HepG2 (cell line): Measurements from ENCODE around the gene AANAT. TPM values are rescaled to one million over a fixed set of nuclear protein-coding genes. Genes with fewer than 3 reads are reported as not detected.

Experiments
- E2F2 ChIP-seq: sonication (generic); formaldehyde crosslinking; IDR thresholded peaks from 2 replicates; pipeline ENCODE4 v1.4.0; 2020; ENCODE audit warnings: missing genetic modification reagents, borderline replicate concordance
- EP300 ChIP-seq, 3 experiments: sonication (generic) in 1 of 3; formaldehyde crosslinking in 1 of 3; IDR thresholded peaks; 2 replicates each; pipeline versions ENCODE4 v1.5.1 to v1.6.1; 2011 to 2020; ENCODE audit warnings: low read depth in 2 of 3, low read length in 2 of 3, borderline replicate concordance in 1 of 3, improper control_type of control experiment in 1 of 3, mild to moderate bottlenecking in 1 of 3, missing genetic modification reagents in 1 of 3, moderate library complexity in 1 of 3
- GABPB1 ChIP-seq: IDR thresholded peaks from 2 replicates; pipeline ENCODE4 v1.6.1; 2016; ENCODE audit warnings: mild to moderate bottlenecking, missing genetic modification reagents, moderate library complexity, missing compliant biosample characterization
- HDAC2 ChIP-seq: sonication (generic); formaldehyde crosslinking; IDR thresholded peaks from 2 replicates; pipeline ENCODE4 v1.4.0; 2020; ENCODE audit warnings: missing genetic modification reagents
- HNF4G ChIP-seq, 2 experiments: sonication (generic) in 1 of 2; formaldehyde crosslinking in 1 of 2; IDR thresholded peaks; 2 replicates each; pipeline versions ENCODE4 v1.4.0 to v1.6.1; 2011 to 2020; ENCODE audit warnings: borderline replicate concordance in 2 of 2, low read depth in 2 of 2, mild to moderate bottlenecking in 2 of 2, low read length in 1 of 2, missing genetic modification reagents in 1 of 2, moderate library complexity in 1 of 2
- MAZ ChIP-seq, 2 experiments: sonication (generic) in 1 of 2; formaldehyde crosslinking in 1 of 2; IDR thresholded peaks; 2 replicates each; pipeline versions ENCODE4 v1.5.0 to v1.6.1; 2012 to 2020; ENCODE audit warnings: low read depth in 2 of 2, mild to moderate bottlenecking in 2 of 2, borderline replicate concordance in 1 of 2, improper control_type of control experiment in 1 of 2, low read length in 1 of 2, missing genetic modification reagents in 1 of 2, moderate library complexity in 1 of 2
- MXI1 ChIP-seq: IDR thresholded peaks from 3 replicates; pipeline ENCODE4 v1.6.1; 2012; ENCODE audit warnings: low read depth, low read length, inconsistent platforms, borderline replicate concordance
- MZF1 ChIP-seq: sonication (generic); formaldehyde crosslinking; IDR thresholded peaks from 2 replicates; pipeline ENCODE4 v1.8.1; 2023; ENCODE audit warnings: mild to moderate bottlenecking, missing genetic modification reagents, borderline replicate concordance
- NFRKB ChIP-seq: fragments of 450-650 bp; IDR thresholded peaks from 2 replicates; pipeline ENCODE4 v1.6.1; 2017
- NKX3-1 ChIP-seq: sonication (generic); formaldehyde crosslinking; IDR thresholded peaks from 2 replicates; pipeline ENCODE4 v1.5.0; 2020; ENCODE audit warnings: missing genetic modification reagents
- PBX2 ChIP-seq: IDR thresholded peaks from 2 replicates; pipeline ENCODE4 v1.6.1; 2016; ENCODE audit warnings: control low read depth
- POLR2AphosphoS2 ChIP-seq: IDR thresholded peaks from 2 replicates; pipeline ENCODE4 v1.6.1; 2011; ENCODE audit warnings: low read depth, low read length, improper control_type of control experiment
- POLR2AphosphoS5 ChIP-seq: IDR thresholded peaks from 2 replicates; pipeline ENCODE4 v1.6.1; 2012; ENCODE audit warnings: low read depth, low read length
- SCMH1 ChIP-seq: sonication (generic); formaldehyde crosslinking; IDR thresholded peaks from 2 replicates; pipeline ENCODE4 v1.9.0; 2021; ENCODE audit warnings: missing genetic modification reagents, mild to moderate bottlenecking, borderline replicate concordance
- SNAPC2 ChIP-seq: sonication (generic); formaldehyde crosslinking; IDR thresholded peaks from 2 replicates; pipeline ENCODE4 v1.8.1; 2022; ENCODE audit warnings: mild to moderate bottlenecking, missing genetic modification reagents
- SRF ChIP-seq: IDR thresholded peaks from 2 replicates; pipeline ENCODE4 v1.6.1; 2011; ENCODE audit warnings: mild to moderate bottlenecking, low read depth, low read length, moderate library complexity
- YY1 ChIP-seq: IDR thresholded peaks from 2 replicates; pipeline ENCODE4 v1.6.1; 2011; ENCODE audit warnings: low read length, low read depth, moderate library complexity, mild to moderate bottlenecking; ENCODE audit not compliant: insufficient read depth, insufficient replicate concordance
- ZBTB14 ChIP-seq: sonication (generic); formaldehyde crosslinking; IDR thresholded peaks from 2 replicates; pipeline ENCODE4 v1.4.0; 2020; ENCODE audit warnings: missing genetic modification reagents
- ZFP36L2 ChIP-seq: sonication (generic); formaldehyde crosslinking; IDR thresholded peaks from 2 replicates; pipeline ENCODE4 v1.4.0; 2020; ENCODE audit warnings: missing genetic modification reagents
- ZNF17 ChIP-seq: sonication (generic); formaldehyde crosslinking; IDR thresholded peaks from 2 replicates; pipeline ENCODE4 v1.5.0; 2020; ENCODE audit warnings: mild to moderate bottlenecking, missing genetic modification reagents
- ZNF207 ChIP-seq: fragments of 450-650 bp; IDR thresholded peaks from 2 replicates; pipeline ENCODE4 v1.6.1; 2016; ENCODE audit warnings: antibody characterized with exemption, borderline replicate concordance
- ZNF468 ChIP-seq: sonication (generic); formaldehyde crosslinking; IDR thresholded peaks from 2 replicates; pipeline ENCODE4 v1.8.0; 2022; ENCODE audit warnings: mild to moderate bottlenecking, moderate library complexity, missing genetic modification reagents
- ZNF550 ChIP-seq: sonication (generic); formaldehyde crosslinking; IDR thresholded peaks from 2 replicates; pipeline ENCODE4 v1.4.0; 2020; ENCODE audit warnings: mild to moderate bottlenecking, missing genetic modification reagents, borderline replicate concordance
- ZNF713 ChIP-seq: sonication (generic); formaldehyde crosslinking; IDR thresholded peaks from 2 replicates; pipeline ENCODE4 v1.4.0; 2020; ENCODE audit warnings: mild to moderate bottlenecking, missing genetic modification reagents
- ZNF816 ChIP-seq: sonication (generic); formaldehyde crosslinking; IDR thresholded peaks from 2 replicates; pipeline ENCODE4 v1.8.0; 2022; ENCODE audit warnings: missing genetic modification reagents, mild to moderate bottlenecking, borderline replicate concordance
- polyA plus RNA-seq, 8 experiments: library from polyadenylated mRNA; depleted of rRNA in 3 of 8; stranded (reverse) in 7 of 8; unstranded in 1 of 8; fragments of >200 nt; fragmentation: Illumina TruSeq in 4 of 8; extraction: Trizol in 4 of 8; gene quantifications; 2 replicates each; pipeline versions ENCODE4 v1.2.1 to v1.2.3, GENCODE V29; 2011 to 2016; ENCODE audit warnings: low read depth in 4 of 8, missing spikeins in 1 of 8, mixed read lengths in 1 of 8; ENCODE audit not compliant: insufficient read depth in 1 of 8
- total RNA-seq, 5 experiments: library from RNA; depleted of rRNA; stranded (reverse); fragments of >200 nt; fragmentation: Illumina TruSeq; extraction: Trizol; gene quantifications; 2 replicates each; pipeline ENCODE4 v1.2.3, GENCODE V29; 2016; ENCODE audit warnings: low read depth in 1 of 5

The AANAT gene
- total and polyA plus RNA-seq, 2 of the 13 experiments (the other 11 are each of a cell fraction or from before 2014, with no cell fraction given) = 0.07 TPM; not detected in 1

- peak; percentile 74; the same call in 1 of the 2 replicates for TF ChIP-seq MAZ (IDR thresholded peaks at IDR 0.05; ENCODE audit: borderline replicate concordance, low read depth, low read length)
- TF ChIP-seq MAZ (CRISPR knock-in tag; IDR thresholded peaks at IDR 0.05; ENCODE audit: low read depth) = peak; percentile 90
- 0 out of 4 replicates have a peak, but pooled peaks of 1 of the 2 experiments have one; percentile 17 for TF ChIP-seq EP300 (IDR thresholded peaks at IDR 0.05; ENCODE audit: low read depth in 2 of 2, low read length in 2 of 2)
- no peak; the same call in 1 of the 2 replicates for TF ChIP-seq EP300 (CRISPR knock-in tag; IDR thresholded peaks at IDR 0.05; ENCODE audit: borderline replicate concordance)
- TF ChIP-seq MZF1 (CRISPR knock-in tag) = no peak
- peak; percentile 13; the same call in 1 of the 2 replicates for TF ChIP-seq HDAC2 (CRISPR knock-in tag)
- 0 out of 2 replicates have a peak, but pooled peaks have one; percentile 0 for TF ChIP-seq ZNF468 (CRISPR knock-in tag)
- TF ChIP-seq YY1 = peak; percentile 59
- TF ChIP-seq HNF4G (IDR thresholded peaks at IDR 0.05; ENCODE audit: borderline replicate concordance, low read depth, low read length) = no peak
- TF ChIP-seq HNF4G (CRISPR knock-in tag; IDR thresholded peaks at IDR 0.05; ENCODE audit: borderline replicate concordance, low read depth) = 0 out of 2 replicates have a peak, but pooled peaks have one; percentile 38
- peak; percentile 92 for TF ChIP-seq ZNF816 (CRISPR knock-in tag)
- no peak for TF ChIP-seq NFRKB
- peak; percentile 83 for TF ChIP-seq POLR2AphosphoS5
- TF ChIP-seq ZNF17 (CRISPR knock-in tag) = no peak
- TF ChIP-seq POLR2AphosphoS2 = no peak
- TF ChIP-seq ZNF207 = no peak
- TF ChIP-seq GABPB1 (CRISPR knock-in tag) = peak; percentile 56; the same call in 1 of the 2 replicates
- no peak; the same call in 1 of the 3 replicates for TF ChIP-seq MXI1
- no peak for TF ChIP-seq SNAPC2 (CRISPR knock-in tag)
- TF ChIP-seq PBX2 (CRISPR knock-in tag) = no peak
- no peak for TF ChIP-seq SCMH1 (CRISPR knock-in tag)
- no peak for TF ChIP-seq ZFP36L2 (CRISPR knock-in tag)
- 0 out of 2 replicates have a peak, but pooled peaks have one; percentile 9 for TF ChIP-seq ZBTB14
- 0 out of 2 replicates have a peak, but pooled peaks have one; percentile 75 for TF ChIP-seq ZNF713
- TF ChIP-seq ZNF550 (CRISPR knock-in tag) = peak; percentile 80; the same call in 1 of the 2 replicates
- TF ChIP-seq NKX3-1 (CRISPR knock-in tag) = no peak
- TF ChIP-seq SRF = no peak
- TF ChIP-seq E2F2 = no peak
Observed at GRCh38 chr17:76501018-76501826, 33.8 kb downstream of the AANAT start, which contains the start of gene RHBDF2 (continued).
